ENCODE results near the gene EDC3. TPM values are rescaled to one million over a fixed set of nuclear protein-coding genes. Genes with fewer than 3 reads are reported as not detected.
A peak's percentile ranks its signal among the peaks of the same experiment; 100 is the strongest.

EDC3 gene
- total RNA-seq, 2 donors from 2014 or later, result 11.5 to 16.2 TPM

DNA sequence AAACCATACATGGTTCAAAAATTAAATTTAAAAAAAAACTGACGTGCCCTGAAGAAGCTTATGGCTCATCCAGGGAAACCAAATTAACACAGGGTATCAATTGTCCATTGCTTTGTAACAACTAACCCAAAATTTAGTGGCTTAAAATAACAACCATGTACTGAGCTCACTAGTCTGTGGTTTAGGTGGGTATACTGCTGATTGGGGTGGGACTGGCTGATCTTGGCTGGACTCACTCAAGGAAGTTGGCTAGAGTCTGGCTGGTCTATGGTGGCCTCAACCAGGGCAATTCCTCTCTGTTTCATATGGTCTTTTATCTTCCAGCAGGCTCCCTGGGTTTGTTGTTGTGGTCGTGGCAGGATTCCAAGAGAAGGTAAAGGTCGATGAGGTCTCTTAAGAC, 14.1 kb upstream of the EDC3 start:
- TF ChIP-seq, protein P1, sequence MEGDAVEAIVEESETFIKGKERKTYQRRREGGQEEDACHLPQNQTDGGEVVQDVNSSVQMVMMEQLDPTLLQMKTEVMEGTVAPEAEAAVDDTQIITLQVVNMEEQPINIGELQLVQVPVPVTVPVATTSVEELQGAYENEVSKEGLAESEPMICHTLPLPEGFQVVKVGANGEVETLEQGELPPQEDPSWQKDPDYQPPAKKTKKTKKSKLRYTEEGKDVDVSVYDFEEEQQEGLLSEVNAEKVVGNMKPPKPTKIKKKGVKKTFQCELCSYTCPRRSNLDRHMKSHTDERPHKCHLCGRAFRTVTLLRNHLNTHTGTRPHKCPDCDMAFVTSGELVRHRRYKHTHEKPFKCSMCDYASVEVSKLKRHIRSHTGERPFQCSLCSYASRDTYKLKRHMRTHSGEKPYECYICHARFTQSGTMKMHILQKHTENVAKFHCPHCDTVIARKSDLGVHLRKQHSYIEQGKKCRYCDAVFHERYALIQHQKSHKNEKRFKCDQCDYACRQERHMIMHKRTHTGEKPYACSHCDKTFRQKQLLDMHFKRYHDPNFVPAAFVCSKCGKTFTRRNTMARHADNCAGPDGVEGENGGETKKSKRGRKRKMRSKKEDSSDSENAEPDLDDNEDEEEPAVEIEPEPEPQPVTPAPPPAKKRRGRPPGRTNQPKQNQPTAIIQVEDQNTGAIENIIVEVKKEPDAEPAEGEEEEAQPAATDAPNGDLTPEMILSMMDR (IDR thresholded peaks at IDR 0.05), result no peak
- no peak for ATAC-seq (ENCODE audit: insufficient number of reproducible peaks, low FRiP score, low read depth)

DNA sequence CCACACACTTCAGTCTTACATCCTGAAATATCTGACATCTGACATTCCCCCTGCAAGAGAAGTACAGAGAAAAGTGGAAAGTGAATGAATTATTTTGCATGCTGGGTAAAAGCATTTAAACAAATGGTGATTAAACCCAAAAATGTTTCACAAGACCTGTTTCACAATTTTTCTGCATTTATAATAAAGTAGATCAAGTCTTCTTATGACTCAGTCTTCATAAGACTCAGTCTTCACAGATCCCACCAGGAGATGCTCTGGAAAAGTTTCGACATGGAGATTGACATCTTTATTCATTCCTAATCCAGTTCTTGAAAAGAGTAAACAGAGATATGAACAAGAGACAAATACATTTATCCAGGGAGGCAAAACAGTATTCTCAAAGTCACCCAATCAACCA, 13.2 kb upstream of the EDC3 start:
- no peak overlapping the region for H3K27ac ChIP-seq
- no peak for ATAC-seq (ENCODE audit: insufficient number of reproducible peaks, low FRiP score, low read depth)

More for the DNA sequence above, 14.1 kb upstream of the EDC3 start:
- no peaks in the 10 kb centered on the region for H3K4me1 ChIP-seq (ENCODE audit: control insufficient read depth in 1 of 2, low read depth in 2 of 2)
- no peak for DNase-seq (ENCODE audit: low spot score)
- no peaks in the 10 kb centered on the region for H3K36me3 ChIP-seq
- H3K27me3 ChIP-seq (replicated peaks; ENCODE audit: insufficient read depth), result no peaks in the 10 kb centered on the region
- H3K27ac ChIP-seq, result no peak overlapping the region
- H3K4me3 ChIP-seq, result no peak overlapping the region
- H3K9me3 ChIP-seq, result no peaks in the 10 kb centered on the region

DNA sequence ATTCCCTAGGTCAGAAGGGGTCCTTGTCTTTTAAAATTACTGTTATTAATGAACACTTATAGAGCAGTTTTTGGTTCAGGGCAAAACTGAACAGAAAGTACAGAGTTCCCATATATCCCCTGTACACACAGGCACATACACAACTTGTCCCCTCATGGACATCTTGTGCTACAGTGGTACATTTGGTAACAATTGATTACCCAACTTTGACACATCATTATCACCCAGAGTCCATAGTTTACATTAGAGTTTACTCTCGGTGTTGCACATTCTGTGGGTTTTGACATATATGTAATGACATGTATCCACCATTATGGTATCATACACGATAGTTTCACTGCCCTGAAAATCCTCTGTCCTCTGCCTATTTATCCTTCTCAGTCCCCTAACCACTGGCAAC, 984 bp upstream of the EDC3 start:
- ATAC-seq (ENCODE audit: insufficient number of reproducible peaks, low FRiP score, low read depth), result no peak
- Histone ChIP-seq H3K4me1 (ENCODE audit: control insufficient read depth in 1 of 2, low read depth in 2 of 2) (peaks cover 6 to 26% of the 10 kb centered on the region in 2 donors), H3K9me3 (no peaks in the 10 kb centered on the region), H3K36me3 (no peaks in the 10 kb centered on the region), H3K27ac (no peak overlapping the region), H3K4me3 (peak overlapping the region; percentile 82), H3K27me3 (replicated peaks; ENCODE audit: insufficient read depth) (no peaks in the 10 kb centered on the region)
- TF ChIP-seq, protein P1 (IDR thresholded peaks at IDR 0.05), result no peak
- DNase-seq (ENCODE audit: low spot score), result no peak

More for the DNA sequence above, 13.2 kb upstream of the EDC3 start:
- Histone ChIP-seq H3K4me3 (no peak overlapping the region), H3K27me3 (replicated peaks; ENCODE audit: insufficient read depth) (no peaks in the 10 kb centered on the region), H3K9me3 (no peaks in the 10 kb centered on the region), H3K4me1 (ENCODE audit: control insufficient read depth in 1 of 2, low read depth in 2 of 2) (no peaks in the 10 kb centered on the region), H3K36me3 (no peaks in the 10 kb centered on the region)
- TF ChIP-seq, protein P1 (IDR thresholded peaks at IDR 0.05), result no peak
- no peak for DNase-seq (ENCODE audit: low spot score)

DNA sequence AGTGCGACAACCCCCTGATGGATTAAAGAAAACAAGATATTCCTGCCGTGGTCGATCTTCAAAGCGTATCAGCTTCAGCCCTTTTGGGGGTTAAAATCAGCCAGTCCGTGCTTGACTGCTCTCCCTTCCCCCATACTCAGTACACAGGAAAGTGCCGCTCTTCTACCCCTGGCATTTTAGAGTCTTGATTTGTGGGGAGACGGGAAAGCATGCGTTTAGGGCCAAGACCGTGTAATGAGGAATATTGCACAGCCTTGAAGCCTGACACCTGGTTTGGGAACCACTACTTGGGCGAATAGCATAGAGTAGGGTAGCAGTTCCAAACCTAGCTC, 540 bp upstream of the EDC3 start:
- H3K4me3 ChIP-seq, result peak overlapping the region; percentile 82
- peaks cover 6 to 26% of the 10 kb centered on the region in 2 donors for H3K4me1 ChIP-seq (ENCODE audit: control insufficient read depth in 1 of 2, low read depth in 2 of 2)
- no peaks in the 10 kb centered on the region for H3K36me3 ChIP-seq
- ATAC-seq (ENCODE audit: insufficient number of reproducible peaks, low FRiP score, low read depth) (no peak), DNase-seq (ENCODE audit: low spot score) (no peak)
- TF ChIP-seq, protein P1 (IDR thresholded peaks at IDR 0.05), result no peak
- H3K9me3 ChIP-seq, result no peaks in the 10 kb centered on the region
- no peaks in the 10 kb centered on the region for H3K27me3 ChIP-seq (replicated peaks; ENCODE audit: insufficient read depth)
- H3K27ac ChIP-seq, result peak overlapping the region; percentile 71 to 76

DNA sequence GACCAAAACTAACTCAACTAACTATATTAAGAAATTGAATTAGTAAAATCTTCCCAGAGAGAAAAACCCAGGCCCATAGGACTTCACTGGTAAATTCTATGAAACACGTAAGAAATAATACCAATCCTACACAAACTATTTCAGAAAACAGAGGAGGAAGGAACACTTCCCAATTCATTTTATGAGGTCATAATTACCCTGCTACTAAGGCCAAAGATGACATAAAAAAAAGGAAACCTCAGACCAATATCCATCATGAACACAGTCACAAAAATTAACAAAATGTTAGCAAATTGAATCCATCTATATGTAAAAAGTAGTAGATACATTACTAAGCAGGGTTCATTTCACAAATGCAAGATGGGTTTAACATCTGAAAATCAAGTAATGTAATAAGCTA, 3.5 kb downstream of the EDC3 start:
- DNase-seq (ENCODE audit: low spot score), result no peak
- H3K4me1 ChIP-seq (ENCODE audit: control insufficient read depth in 1 of 2, low read depth in 2 of 2), result peaks cover 6 to 26% of the 10 kb centered on the region in 2 donors
- no peaks in the 10 kb centered on the region for H3K9me3 ChIP-seq
- no peak overlapping the region for H3K27ac ChIP-seq
- ATAC-seq (ENCODE audit: insufficient number of reproducible peaks, low FRiP score, low read depth), result no peak
- H3K36me3 ChIP-seq, result no peaks in the 10 kb centered on the region
- no peaks in the 10 kb centered on the region for H3K27me3 ChIP-seq (replicated peaks; ENCODE audit: insufficient read depth)
- H3K4me3 ChIP-seq, result no peak overlapping the region
- TF ChIP-seq, protein P1 (IDR thresholded peaks at IDR 0.05), result no peak
